GM12892 (cell line): ENCODE results near the gene HK2.

Source experiments
- POLR2A ChIP-seq: IDR thresholded peaks from 2 replicates; pipeline ENCODE4 v1.6.1; 2011; ENCODE audit warnings: low read depth, low read length, control low read depth
- POLR2AphosphoS5 ChIP-seq: IDR thresholded peaks from 2 replicates; pipeline ENCODE4 v1.6.1; 2011; ENCODE audit warnings: low read depth, low read length, control low read depth

DNA sequence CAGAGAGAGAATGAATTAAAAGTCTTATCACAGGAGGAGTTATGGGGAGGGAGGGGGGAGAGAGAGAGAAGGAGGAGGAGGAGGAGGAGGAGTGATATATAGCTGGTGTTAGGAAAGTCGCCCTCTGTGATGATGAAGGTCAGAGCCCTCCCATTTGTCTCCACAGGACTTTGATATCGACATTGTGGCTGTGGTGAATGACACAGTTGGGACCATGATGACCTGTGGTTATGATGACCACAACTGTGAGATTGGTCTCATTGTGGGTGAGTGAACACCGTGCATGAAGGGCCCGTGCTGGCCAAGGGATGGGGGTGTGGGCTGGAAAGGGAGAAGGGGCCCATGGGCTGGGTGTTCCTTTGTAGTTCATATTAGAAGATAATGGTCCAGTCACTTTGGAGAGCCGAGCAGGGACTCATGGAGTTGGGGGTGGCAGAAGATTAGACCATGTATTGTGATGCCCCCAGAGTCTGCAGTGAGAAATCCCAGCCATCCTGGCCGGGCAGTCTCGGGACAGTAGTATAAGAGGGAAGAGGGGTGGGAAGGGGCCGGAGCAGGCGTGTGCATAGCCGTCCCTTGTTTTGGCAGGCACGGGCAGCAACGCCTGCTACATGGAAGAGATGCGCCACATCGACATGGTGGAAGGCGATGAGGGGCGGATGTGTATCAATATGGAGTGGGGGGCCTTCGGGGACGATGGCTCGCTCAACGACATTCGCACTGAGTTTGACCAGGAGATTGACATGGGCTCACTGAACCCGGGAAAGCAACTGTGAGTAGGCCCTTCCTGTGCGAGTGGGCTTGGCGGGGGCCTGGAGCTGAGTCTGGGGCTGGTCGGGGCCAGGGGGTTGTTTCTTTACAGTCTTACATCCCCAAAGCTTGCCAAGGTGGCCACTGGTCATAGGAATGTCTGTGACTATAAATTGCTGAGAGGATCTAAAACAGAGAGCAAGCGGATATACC, 40.0 kb downstream of the HK2 start:
- TF ChIP-seq POLR2AphosphoS5: no peak
- TF ChIP-seq POLR2A: no peak
